Lower leg skin (tissue), 4 donors: ENCODE measurements around the gene ANKH. TPM values are rescaled to one million over a fixed set of nuclear protein-coding genes. Genes with fewer than 3 reads are reported as not detected.

Experiments used
- DNase-seq, 2 donors: peaks; one replicate each; pipeline ENCODE4 v3.0.0-alpha.2; 2019; ENCODE audit warnings: low spot score in 2 of 2
- H3K4me3 ChIP-seq: fragments of 200-600 bp; sonication (generic); 2 replicates; pipeline ENCODE4 v1.5.1; 2017; ENCODE audit warnings: mild to moderate bottlenecking, low read depth; ENCODE audit not compliant: poor library complexity, severe bottlenecking
- POLR2A ChIP-seq, 2 donors: fragments of 450-650 bp; IDR thresholded peaks; one replicate each; pipeline ENCODE4 v1.6.1; 2016 to 2017; ENCODE audit warnings: antibody characterized with exemption in 2 of 2, mild to moderate bottlenecking in 1 of 2, moderate library complexity in 1 of 2
- WGBS, 2 donors: methylation state at CpG; one replicate each; pipeline ENCODE4 v1.1.5; 2018; 5-methylcytosine and 5-hydroxymethylcytosine counted together
- intact Hi-C: fragments of 100-400 bp; cut with DNase I; formaldehyde crosslinking; loops from one replicate; pipeline ENCODE4 v1.15.0; 2023; ENCODE audit warnings: low total_unique reads
- microRNA-seq, 2 donors: library from miRNA; unstranded; fragments of <30 nt; microRNA quantifications; one replicate each; pipeline ENCODE4, GENCODE V29; 2016; ENCODE audit warnings: borderline replicate concordance in 2 of 2, borderline number of aligned reads in 1 of 2
- total RNA-seq, 4 donors: library from RNA; depleted of rRNA; stranded (reverse); fragments of >200 nt; gene quantifications; one replicate each; pipeline ENCODE4 v1.1.0, GENCODE V29; 2016
- TF ChIP-seq, protein P1 (sequence below), 3 donors: fragments of 450-650 bp; IDR thresholded peaks; one replicate each; pipeline ENCODE4 v1.5.1; 2016; ENCODE audit warnings: antibody characterized with exemption in 3 of 3, mild to moderate bottlenecking in 3 of 3, moderate library complexity in 2 of 3

Gene ANKH
- total RNA-seq, 4 donors from 2014 or later, result 44.0 to 84.8 (median 67.9) TPM

DNA sequence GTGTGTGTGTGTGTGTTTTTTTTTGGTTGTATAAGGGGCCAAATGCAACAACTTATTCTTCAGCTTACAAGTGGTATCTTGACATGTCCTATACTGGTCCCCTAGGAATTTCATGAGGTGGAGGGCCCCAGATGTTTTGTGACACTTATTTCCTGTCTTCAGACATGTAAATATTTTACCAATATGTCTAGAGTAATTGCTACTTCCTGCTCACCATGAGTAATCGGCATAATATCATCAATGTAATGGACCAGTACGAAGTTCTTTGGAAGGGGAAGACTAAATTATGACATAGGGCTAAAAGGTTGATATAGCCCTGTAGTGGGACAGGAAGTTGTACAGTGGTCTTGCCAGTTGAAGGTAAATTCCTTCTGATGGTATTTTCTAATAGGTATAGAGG is 210.7 kb downstream of the ANKH start:
- TF ChIP-seq, protein P1, sequence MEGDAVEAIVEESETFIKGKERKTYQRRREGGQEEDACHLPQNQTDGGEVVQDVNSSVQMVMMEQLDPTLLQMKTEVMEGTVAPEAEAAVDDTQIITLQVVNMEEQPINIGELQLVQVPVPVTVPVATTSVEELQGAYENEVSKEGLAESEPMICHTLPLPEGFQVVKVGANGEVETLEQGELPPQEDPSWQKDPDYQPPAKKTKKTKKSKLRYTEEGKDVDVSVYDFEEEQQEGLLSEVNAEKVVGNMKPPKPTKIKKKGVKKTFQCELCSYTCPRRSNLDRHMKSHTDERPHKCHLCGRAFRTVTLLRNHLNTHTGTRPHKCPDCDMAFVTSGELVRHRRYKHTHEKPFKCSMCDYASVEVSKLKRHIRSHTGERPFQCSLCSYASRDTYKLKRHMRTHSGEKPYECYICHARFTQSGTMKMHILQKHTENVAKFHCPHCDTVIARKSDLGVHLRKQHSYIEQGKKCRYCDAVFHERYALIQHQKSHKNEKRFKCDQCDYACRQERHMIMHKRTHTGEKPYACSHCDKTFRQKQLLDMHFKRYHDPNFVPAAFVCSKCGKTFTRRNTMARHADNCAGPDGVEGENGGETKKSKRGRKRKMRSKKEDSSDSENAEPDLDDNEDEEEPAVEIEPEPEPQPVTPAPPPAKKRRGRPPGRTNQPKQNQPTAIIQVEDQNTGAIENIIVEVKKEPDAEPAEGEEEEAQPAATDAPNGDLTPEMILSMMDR (IDR thresholded peaks at IDR 0.05), result no peak
- TF ChIP-seq POLR2A (IDR thresholded peaks at IDR 0.05), result no peak
- H3K4me3 ChIP-seq, result no peak overlapping the region
- intact Hi-C loops, result no loop called here
- DNase-seq, result no peak
- 54 to 67% methylated on average over 2 of the region's 2 CpGs for WGBS, 2 donors

DNA sequence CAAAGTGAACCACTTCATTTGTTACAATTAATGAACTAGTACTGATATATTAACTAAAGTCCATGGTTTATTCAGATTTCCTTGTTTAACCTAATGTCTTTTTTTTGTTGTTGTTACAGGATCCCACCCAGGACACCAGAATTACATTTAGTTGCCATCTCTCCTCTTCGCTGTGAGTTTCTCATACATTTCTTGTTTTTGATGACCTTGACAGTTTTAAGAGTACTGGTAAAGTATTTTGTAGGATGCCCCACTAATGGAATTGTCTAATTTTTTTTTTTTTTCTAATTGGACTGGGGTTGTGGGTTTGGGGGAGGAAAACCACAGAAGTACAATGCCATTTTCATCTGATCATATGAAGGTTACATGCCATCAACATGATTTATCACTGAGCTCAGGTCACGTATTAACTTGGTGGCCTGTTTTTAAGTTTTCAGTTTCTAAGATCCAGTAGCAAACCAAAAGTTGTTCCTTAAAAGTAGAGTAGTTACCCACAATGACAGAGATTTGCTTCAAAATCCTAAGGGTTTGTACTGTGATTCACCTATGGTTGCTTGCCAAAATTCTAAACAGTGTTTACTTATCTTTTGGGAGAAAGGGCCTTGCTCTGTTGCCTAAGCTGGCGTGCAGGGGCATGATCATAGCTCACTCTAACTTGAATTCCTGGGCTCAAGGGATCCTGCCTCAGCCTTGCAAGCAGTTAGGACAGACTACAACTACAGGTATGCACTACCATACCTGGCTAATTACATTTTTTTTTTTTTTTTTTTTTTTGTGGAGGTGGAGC is 211.6 kb downstream of the ANKH start:
- 67 to 69% methylated on average over 3 of the region's 3 CpGs for WGBS, 2 donors
- no peak for DNase-seq
- no peak overlapping the region for H3K4me3 ChIP-seq
- TF ChIP-seq POLR2A (IDR thresholded peaks at IDR 0.05), result no peak
- TF ChIP-seq, protein P1 (IDR thresholded peaks at IDR 0.05), result no peak
- intact Hi-C loops, result no loop called here

DNA sequence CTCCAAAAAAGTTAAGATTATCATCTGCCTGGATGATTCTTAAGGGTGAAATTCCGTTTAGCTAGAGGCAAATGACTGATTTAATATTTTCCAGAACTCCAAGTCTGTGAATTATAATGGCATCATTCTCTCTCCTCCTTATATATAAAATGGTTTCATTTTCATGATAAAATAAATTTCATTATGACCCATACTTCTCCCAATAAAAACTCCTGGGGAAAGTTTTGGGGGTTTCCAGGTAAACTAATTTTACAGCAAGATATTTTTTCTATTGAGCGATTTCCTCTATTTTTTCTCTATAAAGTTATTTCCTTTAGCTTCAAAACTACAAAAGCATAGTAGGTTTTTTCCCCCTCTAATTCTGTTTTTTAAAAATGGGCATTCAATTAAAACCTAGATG is 214.7 kb downstream of the ANKH start:
- intact Hi-C loops, result no loop called here
- TF ChIP-seq POLR2A (IDR thresholded peaks at IDR 0.05), result no peak
- TF ChIP-seq, protein P1 (IDR thresholded peaks at IDR 0.05), result no peak
- DNase-seq, result no peak
- H3K4me3 ChIP-seq, result no peak overlapping the region
- WGBS, 2 donors, result 38 to 40% methylated on average over 2 of the region's 2 CpGs

DNA sequence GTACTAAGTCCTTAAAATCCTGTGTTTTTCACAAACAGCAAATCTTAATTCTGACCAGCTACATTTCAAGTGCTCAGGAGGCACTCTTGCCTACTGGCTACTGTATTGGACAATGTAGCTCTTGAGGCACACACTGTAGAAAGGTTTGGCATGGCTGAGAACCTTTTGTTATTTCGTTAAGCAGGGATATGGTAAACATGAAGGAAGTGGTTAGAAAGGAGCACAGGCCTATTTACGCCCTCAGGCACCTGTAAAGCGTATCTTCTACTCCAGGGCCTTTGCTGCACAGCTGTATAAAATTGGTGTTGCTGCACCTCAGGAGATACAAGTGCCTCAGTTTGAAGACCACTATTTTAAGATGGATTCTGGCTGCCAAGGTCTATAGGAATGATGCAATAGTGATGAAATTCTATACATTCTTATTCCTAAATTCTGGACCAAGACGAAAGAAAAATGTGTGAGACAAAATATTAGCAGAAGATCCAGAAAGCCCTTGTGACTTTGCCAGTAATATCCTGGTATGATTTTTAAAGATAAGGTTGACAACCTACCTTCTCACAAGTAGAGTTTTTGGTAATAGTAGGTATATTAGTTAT is 216.3 kb downstream of the ANKH start:
- no peak for TF ChIP-seq POLR2A (IDR thresholded peaks at IDR 0.05)
- TF ChIP-seq, protein P1 (IDR thresholded peaks at IDR 0.05), result no peak
- DNase-seq, result no peak
- intact Hi-C loops, result no loop called here
- WGBS, 2 donors, result 52 to 56% methylated on average over 4 of the region's 4 CpGs
- H3K4me3 ChIP-seq, result no peak overlapping the region

Small RNAs within 50 kb of the gene (microRNA-seq; reads per million reads assigned to microRNA genes)
- gene MIR4637, result 0 reads per million in 2 donors

Other genes starting within 250 kb of the ANKH start
- gene OTULIN, start 207.1 kb downstream of the ANKH start, total RNA-seq, result 100 to 1,000 TPM in 1 of 4 donors, 10 to 100 TPM in 3; 52.4 to 131 (median 82.1) TPM